Astrocyte (in vitro differentiated cells and primary cell): Measurements from ENCODE around the gene STPG3. TPM values are rescaled to one million over a fixed set of nuclear protein-coding genes. Genes with fewer than 3 reads are reported as not detected.
A peak's percentile ranks its signal among the peaks of the same experiment; 100 is the strongest.

Experiments
- DNase-seq: peaks from one replicate; pipeline ENCODE4 v3.0.0-alpha.2; 2010; ENCODE audit warnings: low read depth
- FAIRE-seq: peaks from 2 replicates; lab custom pipeline; 2011; peaks lifted over from hg19 to GRCh38; lab: Jason Lieb, UNC
- H2AFZ ChIP-seq: 2 replicates; pipeline ENCODE4 v1.6.0; 2012; ENCODE audit warnings: low read depth, low read length, inconsistent platforms
- H3K27ac ChIP-seq: 2 replicates; pipeline ENCODE4 v1.5.1; 2011; ENCODE audit warnings: low read depth, low read length, inconsistent platforms
- H3K27me3 ChIP-seq: 2 replicates; pipeline ENCODE4 v1.6.0; 2011; ENCODE audit warnings: low read length, inconsistent platforms; ENCODE audit not compliant: insufficient read depth
- H3K36me3 ChIP-seq: 2 replicates; pipeline ENCODE4 v1.5.1; 2011; ENCODE audit warnings: low read length, inconsistent platforms; ENCODE audit not compliant: insufficient read depth
- H3K4me1 ChIP-seq: 2 replicates; pipeline ENCODE4 v1.5.1; 2011; ENCODE audit warnings: low read length, inconsistent platforms; ENCODE audit not compliant: insufficient read depth
- H3K4me2 ChIP-seq: 2 replicates; pipeline ENCODE4 v1.6.0; 2012; ENCODE audit warnings: low read length, inconsistent platforms
- H3K4me3 ChIP-seq: 2 replicates; pipeline ENCODE4 v1.5.1; 2011; ENCODE audit warnings: low read depth, mild to moderate bottlenecking, low read length, inconsistent platforms; ENCODE audit not compliant: insufficient read depth
- H3K79me2 ChIP-seq: 2 replicates; pipeline ENCODE4 v1.6.0; 2012; ENCODE audit warnings: mild to moderate bottlenecking, low read length, inconsistent platforms; ENCODE audit not compliant: insufficient read depth
- H3K9ac ChIP-seq: 2 replicates; pipeline ENCODE4 v1.6.0; 2012; ENCODE audit warnings: mild to moderate bottlenecking, low read length, inconsistent platforms
- H3K9me3 ChIP-seq: 2 replicates; pipeline ENCODE4 v1.5.1; 2012; ENCODE audit warnings: low read depth, mild to moderate bottlenecking, low read length, inconsistent platforms; ENCODE audit not compliant: insufficient read depth
- H4K20me1 ChIP-seq: 2 replicates; pipeline ENCODE4 v1.6.0; 2012; ENCODE audit warnings: low read length, inconsistent platforms; ENCODE audit not compliant: insufficient read depth
- H3K27ac Mint-ChIP-seq: one replicate; pipeline ENCODE4 v1.8.0; 2021; ENCODE audit warnings: mild to moderate bottlenecking, mixed read lengths; ENCODE audit not compliant: unreplicated experiment
- H3K27me3 Mint-ChIP-seq: one replicate; pipeline ENCODE4 v1.8.0; 2021; ENCODE audit warnings: low read depth, mixed read lengths; ENCODE audit not compliant: unreplicated experiment
- H3K36me3 Mint-ChIP-seq: one replicate; pipeline ENCODE4 v1.8.0; 2021; ENCODE audit warnings: low read depth, mixed read lengths; ENCODE audit not compliant: unreplicated experiment
- H3K4me1 Mint-ChIP-seq: one replicate; pipeline ENCODE4 v1.8.0; 2021; ENCODE audit warnings: low read depth, mixed read lengths; ENCODE audit not compliant: unreplicated experiment
- H3K4me3 Mint-ChIP-seq: one replicate; pipeline ENCODE4 v1.8.0; 2021; ENCODE audit warnings: mild to moderate bottlenecking, moderate library complexity, mixed read lengths; ENCODE audit not compliant: unreplicated experiment
- H3K9me3 Mint-ChIP-seq: one replicate; pipeline ENCODE4 v1.8.0; 2021; ENCODE audit warnings: mild to moderate bottlenecking, mixed read lengths; ENCODE audit not compliant: unreplicated experiment
- EZH2 ChIP-seq: IDR thresholded peaks from 2 replicates; pipeline ENCODE4 v1.6.1; 2012; ENCODE audit warnings: mild to moderate bottlenecking, low read length, inconsistent platforms; ENCODE audit not compliant: insufficient read depth
- total RNA-seq: library from RNA; stranded (reverse); gene quantifications from 2 replicates; pipeline ENCODE4 v1.2.1, GENCODE V29; 2021
- TF ChIP-seq, protein P1 (sequence below): IDR thresholded peaks from 2 replicates; pipeline ENCODE4 v1.5.1; 2011; ENCODE audit warnings: low read depth, mild to moderate bottlenecking, inconsistent platforms, low read length, moderate library complexity; ENCODE audit not compliant: insufficient read depth

Gene STPG3
- total RNA-seq, 1 donor from 2014 or later = not detected

DNA sequence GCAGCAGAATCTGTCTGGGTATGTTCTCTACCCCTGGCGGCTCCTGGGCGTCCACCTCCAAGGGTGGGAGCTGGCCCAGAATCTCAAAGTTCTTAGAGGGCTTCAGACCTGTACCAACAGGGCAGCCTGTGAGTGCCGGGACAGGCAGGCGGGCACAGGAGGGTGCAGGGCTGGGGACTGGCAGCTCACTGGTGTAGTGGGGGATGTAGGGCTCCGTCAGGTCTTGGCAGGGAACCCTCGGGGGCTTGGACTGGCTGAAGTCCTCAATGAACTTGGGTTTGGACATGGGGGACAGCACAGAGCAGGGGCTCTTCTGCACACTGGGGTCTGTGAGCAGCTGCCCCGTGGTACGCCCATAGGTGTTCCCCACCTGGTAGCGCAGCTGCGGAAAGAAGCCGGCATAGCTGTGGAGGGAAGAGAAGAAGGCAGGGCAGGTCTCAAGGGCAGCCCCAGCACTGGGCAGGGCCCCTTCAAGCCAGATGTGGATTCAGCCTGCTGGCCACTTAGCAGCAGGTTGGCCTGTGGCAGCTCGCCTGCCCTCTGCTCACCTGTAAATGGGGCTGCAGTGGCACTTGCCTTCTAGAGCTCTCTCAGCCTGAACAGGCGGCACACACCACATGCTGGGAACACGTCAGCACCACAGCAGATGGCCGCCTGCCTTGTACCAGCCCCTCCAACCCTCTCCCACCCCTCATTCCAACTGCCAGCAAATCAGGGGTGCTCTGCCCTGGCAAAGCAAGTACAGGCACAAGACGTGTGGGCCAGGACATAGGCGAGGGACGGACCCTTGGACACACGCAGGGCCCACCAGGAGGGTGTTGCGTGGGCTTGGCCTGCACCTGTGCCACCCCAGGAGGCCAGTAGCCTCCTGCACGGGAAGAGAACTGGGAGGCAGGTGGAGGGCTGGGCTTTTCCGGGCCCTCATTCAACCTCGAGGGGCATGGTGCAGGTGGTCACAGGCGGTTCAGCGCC lies 5.3 kb upstream of the STPG3 start:
- DNase-seq (no peak), FAIRE-seq (no peak)
- Mint-ChIP-seq H3K36me3 (peaks cover 8% of the 10 kb centered on the region), H3K4me1 (peaks cover 18% of the 10 kb centered on the region), H3K27ac (no peak overlapping the region), H3K27me3 (peaks cover 4% of the 10 kb centered on the region), H3K4me3 (peak overlapping the region; percentile 40), H3K9me3 (no peaks in the 10 kb centered on the region)
- Histone ChIP-seq H2AFZ (no peak overlapping the region), H3K4me2 (no peak overlapping the region), H4K20me1 (peaks cover 37% of the 10 kb centered on the region), H3K9ac (no peak overlapping the region), H3K79me2 (peaks cover 32% of the 10 kb centered on the region), H3K9me3 (no peaks in the 10 kb centered on the region), H3K4me3 (no peak overlapping the region), H3K36me3 (peaks cover 9% of the 10 kb centered on the region), H3K27me3 (no peaks in the 10 kb centered on the region), H3K27ac (no peak overlapping the region), H3K4me1 (peaks cover 18% of the 10 kb centered on the region)
- no peak for TF ChIP-seq EZH2
- TF ChIP-seq, protein P1, sequence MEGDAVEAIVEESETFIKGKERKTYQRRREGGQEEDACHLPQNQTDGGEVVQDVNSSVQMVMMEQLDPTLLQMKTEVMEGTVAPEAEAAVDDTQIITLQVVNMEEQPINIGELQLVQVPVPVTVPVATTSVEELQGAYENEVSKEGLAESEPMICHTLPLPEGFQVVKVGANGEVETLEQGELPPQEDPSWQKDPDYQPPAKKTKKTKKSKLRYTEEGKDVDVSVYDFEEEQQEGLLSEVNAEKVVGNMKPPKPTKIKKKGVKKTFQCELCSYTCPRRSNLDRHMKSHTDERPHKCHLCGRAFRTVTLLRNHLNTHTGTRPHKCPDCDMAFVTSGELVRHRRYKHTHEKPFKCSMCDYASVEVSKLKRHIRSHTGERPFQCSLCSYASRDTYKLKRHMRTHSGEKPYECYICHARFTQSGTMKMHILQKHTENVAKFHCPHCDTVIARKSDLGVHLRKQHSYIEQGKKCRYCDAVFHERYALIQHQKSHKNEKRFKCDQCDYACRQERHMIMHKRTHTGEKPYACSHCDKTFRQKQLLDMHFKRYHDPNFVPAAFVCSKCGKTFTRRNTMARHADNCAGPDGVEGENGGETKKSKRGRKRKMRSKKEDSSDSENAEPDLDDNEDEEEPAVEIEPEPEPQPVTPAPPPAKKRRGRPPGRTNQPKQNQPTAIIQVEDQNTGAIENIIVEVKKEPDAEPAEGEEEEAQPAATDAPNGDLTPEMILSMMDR = no peak

DNA sequence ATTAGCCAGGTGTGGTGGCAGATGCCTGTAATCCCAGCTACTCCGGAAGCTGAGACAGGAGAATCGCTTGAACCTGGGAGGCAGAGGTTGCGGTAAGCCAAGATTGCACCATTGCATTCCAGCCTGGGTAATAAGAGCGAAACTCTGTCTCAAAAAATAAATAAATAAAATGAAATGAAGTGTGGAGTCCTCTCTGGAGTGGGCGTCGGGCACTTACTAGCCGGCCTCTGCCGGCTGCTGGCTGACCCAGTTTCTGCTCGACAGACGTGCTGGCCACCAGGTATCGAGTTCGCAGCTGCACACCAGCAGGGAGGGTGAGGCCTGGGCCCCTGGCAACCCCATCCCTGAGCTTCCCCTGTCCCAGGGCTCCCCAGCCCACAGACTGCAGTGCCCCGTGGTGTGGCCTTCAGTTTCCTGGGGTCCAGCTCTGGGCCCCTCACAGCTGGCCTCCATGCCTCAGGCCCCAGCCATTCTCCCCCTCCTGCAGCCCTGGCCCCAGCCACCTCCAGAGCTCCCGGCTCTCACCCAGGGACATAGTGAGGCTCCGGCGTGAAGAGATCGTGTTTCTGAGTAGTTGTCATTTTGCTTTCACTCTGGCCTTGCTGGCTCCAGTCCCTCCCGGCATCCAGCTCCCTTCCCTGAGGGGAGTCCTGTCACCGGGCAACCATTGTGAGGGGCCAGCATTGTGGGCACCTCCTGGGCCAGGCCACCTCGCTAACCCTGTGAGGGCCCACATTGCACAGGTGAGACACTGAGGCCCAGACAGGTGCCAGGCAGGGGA lies 3.8 kb upstream of the STPG3 start:
- Histone ChIP-seq H3K27me3 (no peaks in the 10 kb centered on the region), H3K36me3 (peaks cover 7% of the 10 kb centered on the region), H2AFZ (no peak overlapping the region), H4K20me1 (peaks cover 29% of the 10 kb centered on the region), H3K4me2 (no peak overlapping the region), H3K79me2 (peaks cover 23% of the 10 kb centered on the region), H3K4me1 (peaks cover 14% of the 10 kb centered on the region), H3K27ac (no peak overlapping the region), H3K9me3 (no peaks in the 10 kb centered on the region), H3K9ac (no peak overlapping the region), H3K4me3 (no peak overlapping the region)
- FAIRE-seq (no peak), DNase-seq (no peak)
- H3K36me3 Mint-ChIP-seq = peaks cover 5% of the 10 kb centered on the region
- H3K27me3 Mint-ChIP-seq = peaks cover 4% of the 10 kb centered on the region
- H3K9me3 Mint-ChIP-seq = no peaks in the 10 kb centered on the region
- TF ChIP-seq, protein P1 = no peak
- TF ChIP-seq EZH2 = no peak
- peaks cover 17% of the 10 kb centered on the region for H3K4me1 Mint-ChIP-seq
- H3K4me3 Mint-ChIP-seq = peak overlapping the region; percentile 41
- no peak overlapping the region for H3K27ac Mint-ChIP-seq
